Mucosa of stomach (tissue), 1 donor: Measurements from ENCODE around the gene TMEM8B.
"Not testable (repeated sequence)": the region's sequence is repeated elsewhere in the genome, so short reads cannot be mapped to it uniquely, and the experiment has no call there.

Experiments used
- H3K27me3 ChIP-seq: one replicate; pipeline ENCODE4 v1.7.0; 2013; ENCODE audit warnings: mild to moderate bottlenecking, low read length; ENCODE audit not compliant: control insufficient read depth, insufficient read depth
- H3K36me3 ChIP-seq: one replicate; pipeline ENCODE4 v1.7.0; 2013; ENCODE audit warnings: low read length; ENCODE audit not compliant: control insufficient read depth, insufficient read depth
- H3K4me1 ChIP-seq: one replicate; pipeline ENCODE4 v1.7.0; 2013; ENCODE audit warnings: mild to moderate bottlenecking, low read length; ENCODE audit not compliant: control insufficient read depth, insufficient read depth
- H3K4me3 ChIP-seq: one replicate; pipeline ENCODE4 v1.7.0; 2013; ENCODE audit warnings: low read length
- H3K9ac ChIP-seq: one replicate; pipeline ENCODE4 v1.7.0; 2013; ENCODE audit warnings: mild to moderate bottlenecking, low read length, moderate library complexity
- H3K9me3 ChIP-seq: one replicate; pipeline ENCODE4 v1.7.0; 2013; ENCODE audit warnings: mild to moderate bottlenecking, low read length, moderate library complexity; ENCODE audit not compliant: control insufficient read depth
- donor health status: Pancreatic carcinoma.

Gene TMEM8B

GRCh38 chr9:35892051-35892450, 63.0 kb downstream of the TMEM8B start:
- Histone ChIP-seq H3K9me3 (no peaks in the 10 kb centered on the region), H3K9ac (no peak overlapping the region), H3K4me1 (no peaks in the 10 kb centered on the region), H3K36me3 (no peaks in the 10 kb centered on the region), H3K27me3 (peaks cover 5% of the 10 kb centered on the region), H3K4me3 (no peak overlapping the region)

- no peaks in the 10 kb centered on the region for H3K4me1 ChIP-seq
- no peak overlapping the region for H3K4me3 ChIP-seq
- H3K9ac ChIP-seq: no peak overlapping the region
- H3K9me3 ChIP-seq: no peaks in the 10 kb centered on the region
- H3K27me3 ChIP-seq: peaks cover 5% of the 10 kb centered on the region
- no peaks in the 10 kb centered on the region for H3K36me3 ChIP-seq
Observed at GRCh38 chr9:35896570-35896969, 67.5 kb downstream of the TMEM8B start.

DNA sequence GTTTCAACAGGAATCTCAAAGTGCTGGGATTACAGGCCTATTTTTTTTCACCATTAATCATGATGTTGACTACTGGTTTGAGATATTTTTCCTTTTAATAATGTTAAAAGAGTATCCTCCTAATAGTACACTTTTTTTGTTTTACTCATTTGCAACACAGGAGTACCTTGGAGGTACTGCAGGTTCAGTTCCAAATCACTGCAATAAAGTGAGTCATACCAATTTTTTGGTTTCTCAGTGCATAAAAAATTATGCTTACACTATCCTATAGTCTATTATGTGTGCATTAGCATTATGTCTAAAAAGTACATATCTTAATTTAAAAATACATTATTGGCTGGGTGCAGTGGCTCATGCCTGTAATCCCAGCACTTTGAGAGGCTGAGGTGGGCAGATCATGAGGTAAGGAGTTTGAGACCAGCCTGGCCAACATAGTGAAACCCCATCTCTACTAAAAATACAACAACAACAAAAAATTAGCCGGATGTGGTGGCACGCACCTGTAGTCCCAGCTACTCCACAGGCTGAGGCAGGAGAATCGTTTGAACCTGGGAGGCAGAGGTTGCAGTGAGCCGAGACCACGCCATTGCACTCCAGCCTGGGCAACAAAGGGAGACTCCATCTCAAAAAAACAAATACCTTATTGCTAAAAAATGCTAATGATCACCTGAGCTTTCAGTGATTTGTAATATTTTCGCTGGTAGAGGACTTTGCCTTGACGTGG, 68.5 kb downstream of the TMEM8B start:
- H3K4me1 ChIP-seq, H3K9ac ChIP-seq, H3K36me3 ChIP-seq, H3K27me3 ChIP-seq, H3K4me3 ChIP-seq, H3K9me3 ChIP-seq: not testable (repeated sequence)

DNA sequence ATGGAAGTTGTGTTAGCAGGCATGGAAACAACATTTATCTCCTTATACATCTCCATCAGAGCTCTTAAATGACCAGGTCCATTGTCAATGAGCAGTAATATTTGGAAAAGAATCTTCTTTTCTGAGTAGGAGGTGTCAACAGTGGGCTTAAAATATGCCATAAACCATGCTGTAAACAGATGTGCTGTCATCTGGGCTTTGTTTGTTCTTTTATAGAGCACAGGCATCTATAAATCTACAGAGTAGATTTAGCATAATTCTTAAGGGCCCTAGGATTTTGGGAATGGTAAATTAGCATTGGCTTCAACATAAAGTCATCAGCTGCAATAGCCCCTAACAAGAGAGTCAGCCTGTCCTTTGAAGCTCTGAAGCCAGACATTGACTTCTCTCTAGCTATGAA, 69.3 kb downstream of the TMEM8B start:
- no peak overlapping the region for H3K9ac ChIP-seq
- H3K9me3 ChIP-seq: no peaks in the 10 kb centered on the region
- H3K4me3 ChIP-seq: no peak overlapping the region
- no peaks in the 10 kb centered on the region for H3K36me3 ChIP-seq
- no peaks in the 10 kb centered on the region for H3K27me3 ChIP-seq
- peaks cover 4% of the 10 kb centered on the region for H3K4me1 ChIP-seq

DNA sequence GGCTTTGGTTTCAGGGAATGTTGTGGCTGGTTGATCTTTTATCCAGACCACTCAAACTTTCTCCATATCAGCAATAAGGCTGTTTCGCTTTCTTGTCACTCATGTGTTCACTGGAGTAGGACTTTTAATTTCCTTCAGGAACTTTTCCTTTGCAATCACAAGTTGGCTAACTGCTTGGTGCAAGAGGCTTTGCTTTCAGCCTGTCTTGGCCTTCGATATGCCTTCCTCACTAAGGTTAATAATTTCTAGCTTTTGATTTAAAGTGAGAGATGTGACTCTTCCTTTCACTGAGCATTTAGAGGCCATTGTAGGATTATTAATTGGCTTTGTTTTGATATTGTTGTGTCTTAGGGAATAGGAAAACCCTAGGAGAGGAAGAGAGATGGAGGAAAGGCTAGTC, 70.0 kb downstream of the TMEM8B start:
- no peaks in the 10 kb centered on the region for H3K36me3 ChIP-seq
- H3K4me1 ChIP-seq: peaks cover 6% of the 10 kb centered on the region
- no peak overlapping the region for H3K4me3 ChIP-seq
- H3K9ac ChIP-seq: no peak overlapping the region
- H3K27me3 ChIP-seq: no peaks in the 10 kb centered on the region
- H3K9me3 ChIP-seq: no peaks in the 10 kb centered on the region

GRCh38 chr9:35903049-35903448, 74.0 kb downstream of the TMEM8B start:
- H3K4me1 ChIP-seq: peaks cover 42% of the 10 kb centered on the region
- no peaks in the 10 kb centered on the region for H3K27me3 ChIP-seq
- no peak overlapping the region for H3K9ac ChIP-seq
- no peaks in the 10 kb centered on the region for H3K36me3 ChIP-seq
- no peaks in the 10 kb centered on the region for H3K9me3 ChIP-seq
- no peak overlapping the region for H3K4me3 ChIP-seq

DNA sequence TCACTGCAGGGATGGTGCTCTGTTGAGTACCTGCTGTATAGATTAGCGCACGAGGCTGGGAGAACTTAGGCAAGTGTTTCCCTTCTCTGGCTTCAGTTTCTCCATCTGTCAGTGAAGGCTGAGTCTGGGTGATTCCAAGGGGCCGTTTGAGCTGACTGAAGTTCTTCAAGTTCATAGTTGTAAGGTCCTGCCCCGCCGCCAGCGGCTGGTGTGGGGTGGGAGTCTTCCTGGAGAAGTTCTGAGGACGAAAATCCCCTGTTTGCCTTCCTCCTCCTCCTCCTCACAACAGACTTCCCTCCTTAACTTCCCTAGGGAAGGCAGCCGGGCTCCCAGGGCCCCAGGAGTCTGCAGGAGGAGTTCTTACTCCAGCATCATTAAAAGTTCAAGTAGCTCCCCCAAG, 75.3 kb downstream of the TMEM8B start:
- no peak overlapping the region for H3K9ac ChIP-seq
- H3K4me1 ChIP-seq: peaks cover 55% of the 10 kb centered on the region
- H3K27me3 ChIP-seq: no peaks in the 10 kb centered on the region
- no peak overlapping the region for H3K4me3 ChIP-seq
- H3K36me3 ChIP-seq: no peaks in the 10 kb centered on the region
- H3K9me3 ChIP-seq: no peaks in the 10 kb centered on the region

GRCh38 chr9:35905051-35905781, 76.2 kb downstream of the TMEM8B start:
- no peak overlapping the region for H3K9ac ChIP-seq
- H3K27me3 ChIP-seq: no peaks in the 10 kb centered on the region
- H3K36me3 ChIP-seq: no peaks in the 10 kb centered on the region
- H3K4me1 ChIP-seq: peaks cover 64% of the 10 kb centered on the region
- H3K4me3 ChIP-seq: no peak overlapping the region
- H3K9me3 ChIP-seq: no peaks in the 10 kb centered on the region

- Histone ChIP-seq H3K27me3 (no peaks in the 10 kb centered on the region), H3K4me1 (peaks cover 72% of the 10 kb centered on the region), H3K9ac (no peak within 1 kb of the TSS)
Observed at GRCh38 chr9:35905912-35906679, 77.1 kb downstream of the TMEM8B start, which contains the start of gene HRCT1. HRCT1 (plus strand) TSS chr9:35906202; CDS start chr9:35906288, 86 bp downstream.

DNA sequence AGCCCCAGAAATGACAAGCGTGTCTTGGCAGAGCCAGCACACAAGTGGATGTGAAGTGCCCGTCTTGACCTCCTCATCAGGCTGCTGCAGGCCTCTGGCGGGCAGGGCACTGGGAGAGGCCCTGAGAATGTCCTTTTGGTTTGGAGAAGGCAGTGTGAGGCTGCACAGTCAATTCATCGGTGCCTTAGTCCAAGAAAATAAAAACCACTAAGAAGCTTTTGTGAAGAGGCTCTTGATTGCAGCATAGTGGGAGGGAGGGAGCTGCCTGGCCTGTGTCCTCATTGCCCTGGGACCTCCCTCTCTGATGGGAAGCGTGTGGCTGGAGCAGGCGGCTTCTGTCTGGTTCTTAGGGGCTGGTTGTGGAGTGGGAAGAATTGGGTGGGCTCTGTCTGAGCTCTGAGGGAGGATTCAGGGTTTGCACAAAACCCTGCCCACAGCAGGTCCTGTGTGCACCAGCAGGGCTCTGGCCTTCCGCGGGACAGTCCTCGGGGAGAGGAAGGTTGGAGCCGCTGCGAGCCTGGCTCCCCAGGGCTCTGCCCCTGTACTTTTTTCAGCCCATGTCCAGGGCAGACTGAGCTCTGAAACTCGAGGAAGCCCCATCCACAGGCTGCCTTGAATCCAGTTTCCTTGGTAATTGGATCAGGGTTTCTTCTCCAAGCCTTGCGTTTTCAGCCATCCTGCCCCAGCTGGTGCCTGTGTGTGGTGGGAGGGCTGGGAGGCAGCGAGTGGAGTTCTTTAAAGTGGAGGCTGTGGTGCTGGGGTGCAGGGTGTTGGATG, 78.1 kb downstream of the TMEM8B start:
- Histone ChIP-seq H3K36me3 (no peaks in the 10 kb centered on the region), H3K27me3 (no peaks in the 10 kb centered on the region), H3K4me3 (no peak overlapping the region), H3K9me3 (no peaks in the 10 kb centered on the region), H3K9ac (peak overlapping the region; percentile 40), H3K4me1 (peaks cover 73% of the 10 kb centered on the region)

More at GRCh38 chr9:35905912-35906679, 77.1 kb downstream of the TMEM8B start, which contains the start of gene HRCT1:
- no peaks in the 10 kb centered on the region for H3K9me3 ChIP-seq
- H3K36me3 ChIP-seq: no peaks in the 10 kb centered on the region
- no peak within 1 kb of the TSS for H3K4me3 ChIP-seq

DNA sequence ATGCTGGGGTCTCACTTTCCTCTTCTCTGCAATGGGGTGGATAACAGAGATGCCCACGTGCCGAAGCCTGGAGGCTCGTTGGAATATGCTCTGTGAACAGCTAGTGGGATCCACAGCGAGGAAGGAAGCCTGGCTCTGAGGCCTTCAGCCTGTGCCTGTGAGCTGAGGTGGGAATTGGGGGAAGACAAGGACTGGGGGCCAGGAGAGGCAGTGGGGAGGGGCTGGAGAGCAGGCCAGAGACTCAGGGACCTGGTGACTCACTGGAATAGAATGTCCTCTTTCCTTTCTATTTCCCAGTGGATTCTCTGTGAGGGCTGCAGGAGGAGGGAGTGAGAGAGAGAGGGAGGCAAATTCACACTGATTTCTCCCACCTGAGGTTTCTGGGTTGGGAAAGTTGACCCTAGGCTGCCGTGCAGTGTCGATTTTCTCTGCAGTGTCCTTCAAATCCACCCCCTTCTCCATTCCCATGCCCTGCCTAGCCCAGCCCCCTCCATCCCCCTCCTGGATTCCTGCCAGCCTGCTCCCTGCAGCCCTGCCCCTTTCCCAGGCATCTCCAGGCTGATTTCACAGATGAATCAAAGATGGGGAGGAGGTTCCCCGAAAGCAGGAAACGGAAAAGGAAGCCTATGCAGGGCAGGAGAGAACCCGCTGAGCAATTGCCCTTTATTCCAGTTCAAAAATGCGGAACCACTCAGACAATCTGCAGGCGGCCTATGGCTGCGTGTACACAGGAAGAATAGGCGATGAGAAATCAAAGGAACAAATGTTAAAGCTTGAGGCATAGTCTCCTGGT, 78.9 kb downstream of the TMEM8B start:
- Histone ChIP-seq H3K9ac (peak overlapping the region; percentile 40), H3K4me3 (no peak overlapping the region), H3K9me3 (no peaks in the 10 kb centered on the region), H3K27me3 (no peaks in the 10 kb centered on the region), H3K36me3 (no peaks in the 10 kb centered on the region), H3K4me1 (peaks cover 73% of the 10 kb centered on the region)
